ENCODE results near the gene MED19. TPM values are rescaled to one million over a fixed set of nuclear protein-coding genes. Genes with fewer than 3 reads are reported as not detected.
A peak's percentile ranks its signal among the peaks of the same experiment; 100 is the strongest.
"Not testable (repeated sequence)": the region's sequence is repeated elsewhere in the genome, so short reads cannot be mapped to it uniquely, and the experiment has no call there.

The MED19 gene
- 9.9 TPM for total RNA-seq
- long read RNA-seq, transcript MED19-202 (5 exons, 1,203 nt): major isoform, 18 of 25 reads
- long read RNA-seq, partial matches to known transcripts: 5 of 25 reads
- long read RNA-seq, other reads (novel, unspliced or antisense): 0 of 25 reads

DNA sequence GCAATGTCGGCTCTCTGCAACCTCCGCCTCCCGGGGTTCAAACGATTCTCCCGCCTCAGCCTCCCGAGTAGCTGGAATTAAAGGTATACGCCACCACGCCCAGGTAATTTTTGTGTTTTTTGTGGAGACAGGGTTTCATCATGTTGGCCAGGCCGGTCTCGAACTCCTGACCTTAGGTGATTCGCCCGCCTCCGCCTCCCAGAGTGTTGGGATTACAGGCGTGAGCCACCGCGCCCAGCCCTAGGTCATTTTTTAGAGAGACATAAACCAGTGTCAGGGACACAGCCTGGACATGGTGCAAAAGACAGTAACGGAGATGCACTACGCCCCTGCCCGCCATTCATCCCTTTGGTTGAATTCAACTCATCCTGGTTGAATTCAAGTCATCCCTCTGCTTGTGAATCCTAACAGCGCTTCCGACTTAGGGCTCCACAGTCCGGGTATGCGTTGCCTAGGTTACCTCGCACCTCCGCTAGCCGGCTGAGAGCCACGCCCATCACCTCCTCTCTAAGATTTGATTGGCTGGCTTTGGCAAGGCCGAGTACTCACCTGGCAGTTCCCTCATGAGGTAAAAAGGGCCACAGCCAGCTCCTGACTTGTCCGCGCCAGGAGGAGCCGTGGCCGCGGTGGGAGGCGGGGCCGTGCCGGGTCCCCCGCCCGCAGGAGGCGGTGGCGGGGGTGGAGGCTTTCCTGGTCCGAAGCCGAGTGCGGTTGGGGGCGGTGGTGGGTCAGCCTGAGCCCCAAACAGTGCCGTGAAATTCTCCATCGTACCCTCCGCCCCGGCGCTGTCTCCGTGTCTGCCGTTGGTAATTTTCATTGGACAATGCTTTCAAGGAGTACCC, at the start of gene MED19:
Gene MED19, minus strand, starts transcription at position 802 of the 842 bp plus-strand sequence. Its CDS starts 36 bp downstream, at position 766.
- intact Hi-C loops (cut with DNase I): loop anchor here (2.0 to 5.0 kb wide), 3 partner anchors 29 to 143 kb away; partner anchors contain the start of genes SELENOH and ZDHHC5

DNA sequence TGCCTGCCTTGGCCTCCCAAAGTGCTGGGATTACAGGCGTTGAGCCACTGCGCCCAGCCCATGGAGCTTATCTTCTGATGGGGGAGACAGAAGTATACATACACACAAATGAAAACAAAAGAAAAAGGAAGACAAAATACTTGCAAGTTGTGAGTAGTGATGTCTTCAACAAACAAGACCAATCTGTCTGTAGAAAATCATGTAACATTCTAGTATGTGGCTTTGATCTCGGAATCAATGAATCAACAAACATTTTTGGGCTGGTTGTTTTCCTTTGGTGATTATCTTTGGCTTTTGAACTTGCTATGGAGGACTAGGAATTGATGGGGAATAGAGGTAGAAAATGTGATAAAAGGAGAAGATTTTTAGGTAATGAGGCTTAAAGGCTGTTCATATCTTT, 46.2 kb upstream of the MED19 start:
- DNase-seq (ENCODE audit: low spot score): no peak
- intact Hi-C loops (cut with DNase I): no loop called here

More for the DNA sequence above, at the start of gene MED19:
- DNase-seq (ENCODE audit: low spot score): no peak

DNA sequence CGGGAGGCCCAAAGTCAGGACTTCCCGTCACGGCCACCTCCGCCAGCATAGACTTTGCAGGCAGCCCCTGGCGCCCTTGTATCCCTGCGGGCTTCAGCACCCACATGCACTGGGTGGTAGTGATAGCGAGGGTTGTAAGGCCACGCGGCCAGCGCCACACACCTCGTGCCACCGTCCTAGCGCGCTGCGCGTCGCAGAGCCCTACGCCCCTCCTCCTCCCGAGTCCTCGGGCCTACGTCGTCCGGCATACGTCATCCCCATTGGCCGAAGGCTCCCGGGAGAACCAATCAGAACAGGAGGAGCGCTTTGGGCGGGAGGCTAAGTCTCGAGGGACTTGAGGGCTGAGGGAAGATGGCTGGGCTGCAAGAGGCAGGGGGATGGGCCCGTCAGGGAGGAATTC, 40.9 kb upstream of the MED19 start:
- intact Hi-C loops (cut with DNase I): no loop called here
- DNase-seq (ENCODE audit: low spot score): no peak

- intact Hi-C loops (cut with DNase I): no loop called here
These were observed 39.8 kb upstream of the MED19 start, which contains the start of gene BTBD18 for GRCh38 chr11:57751676-57752253. Gene BTBD18 (minus strand): TSS chr11:57751819. CDS start chr11:57751188, 631 bp downstream.

GRCh38 chr11:57751176-57751575, 39.2 kb upstream of the MED19 start:
- intact Hi-C loops (cut with DNase I): no loop called here
- no peak for DNase-seq (ENCODE audit: low spot score)

More at GRCh38 chr11:57751676-57752253, 39.8 kb upstream of the MED19 start, which contains the start of gene BTBD18:
- DNase-seq (ENCODE audit: low spot score): no peak

DNA sequence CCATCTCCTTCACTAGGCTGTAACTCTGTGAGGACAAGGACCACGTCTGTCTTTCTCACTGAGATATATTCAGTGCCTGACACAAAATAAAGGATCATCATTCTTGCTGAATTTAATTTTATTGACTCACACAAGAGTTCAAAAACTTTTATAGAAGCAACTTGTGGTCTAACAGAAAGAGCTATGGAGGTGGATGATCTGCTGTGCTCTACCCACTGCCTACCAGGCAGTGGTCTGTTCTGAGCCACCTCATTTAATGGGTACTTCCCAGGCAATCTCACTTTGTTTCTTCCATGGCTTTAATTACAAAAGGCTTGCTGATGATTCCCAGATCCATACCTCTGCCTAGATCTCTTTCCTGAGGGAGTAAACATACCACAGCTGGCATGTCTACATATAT, 34.9 kb upstream of the MED19 start:
- intact Hi-C loops (cut with DNase I): no loop called here
- no peak for DNase-seq (ENCODE audit: low spot score)

- intact Hi-C loops (cut with DNase I): no loop called here
- no peak for DNase-seq (ENCODE audit: low spot score)
These were observed 33.2 kb upstream of the MED19 start for GRCh38 chr11:57745206-57745605.

DNA sequence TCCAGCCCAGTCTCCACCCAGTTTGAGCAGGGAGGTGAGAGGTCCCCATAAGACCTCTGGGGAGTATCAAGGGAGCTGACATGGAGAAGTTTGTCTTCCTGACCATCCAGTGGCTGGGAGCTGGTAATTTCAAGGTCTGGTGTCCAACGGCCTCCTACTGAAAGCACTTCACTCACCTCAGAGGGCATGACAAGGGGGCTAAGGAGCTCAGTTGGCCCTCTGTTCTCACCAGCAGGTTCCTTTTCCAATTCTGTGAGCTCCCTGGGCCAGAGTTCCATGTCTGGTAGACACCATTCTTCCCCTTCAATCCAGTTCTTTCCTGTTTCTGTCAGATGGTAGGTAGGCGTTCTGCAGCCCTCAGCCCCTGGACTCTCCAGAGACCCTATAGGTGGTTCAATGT, 32.3 kb upstream of the MED19 start:
- intact Hi-C loops (cut with DNase I): loop anchor here (5.0 kb wide), 1 partner anchor 77 kb away; the partner anchor contains the start of gene ZDHHC5
- no peak for DNase-seq (ENCODE audit: low spot score)

DNA sequence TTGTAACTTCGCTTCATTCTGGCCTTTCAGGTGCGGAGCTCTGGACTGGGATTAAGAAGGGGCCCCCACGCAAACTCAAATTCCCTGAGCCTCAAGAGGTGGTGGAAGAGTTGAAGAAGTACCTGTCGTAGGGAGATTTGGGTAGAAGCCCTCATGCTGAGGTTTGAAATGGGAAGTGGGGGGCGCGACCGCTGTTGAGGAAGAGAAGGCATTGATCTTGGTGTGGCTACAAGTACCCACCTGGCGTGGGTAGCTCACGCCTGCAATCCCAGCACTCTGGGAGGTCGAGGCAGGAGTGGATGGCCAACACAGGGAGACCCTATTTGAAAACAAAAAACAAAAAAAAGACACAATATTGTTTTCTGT, 30.1 kb upstream of the MED19 start:
- intact Hi-C loops (cut with DNase I): loop anchor here (2.0 to 5.0 kb wide), 2 partner anchors 37 to 75 kb away; partner anchors contain the start of gene ZDHHC5
- no peak for DNase-seq (ENCODE audit: low spot score)

DNA sequence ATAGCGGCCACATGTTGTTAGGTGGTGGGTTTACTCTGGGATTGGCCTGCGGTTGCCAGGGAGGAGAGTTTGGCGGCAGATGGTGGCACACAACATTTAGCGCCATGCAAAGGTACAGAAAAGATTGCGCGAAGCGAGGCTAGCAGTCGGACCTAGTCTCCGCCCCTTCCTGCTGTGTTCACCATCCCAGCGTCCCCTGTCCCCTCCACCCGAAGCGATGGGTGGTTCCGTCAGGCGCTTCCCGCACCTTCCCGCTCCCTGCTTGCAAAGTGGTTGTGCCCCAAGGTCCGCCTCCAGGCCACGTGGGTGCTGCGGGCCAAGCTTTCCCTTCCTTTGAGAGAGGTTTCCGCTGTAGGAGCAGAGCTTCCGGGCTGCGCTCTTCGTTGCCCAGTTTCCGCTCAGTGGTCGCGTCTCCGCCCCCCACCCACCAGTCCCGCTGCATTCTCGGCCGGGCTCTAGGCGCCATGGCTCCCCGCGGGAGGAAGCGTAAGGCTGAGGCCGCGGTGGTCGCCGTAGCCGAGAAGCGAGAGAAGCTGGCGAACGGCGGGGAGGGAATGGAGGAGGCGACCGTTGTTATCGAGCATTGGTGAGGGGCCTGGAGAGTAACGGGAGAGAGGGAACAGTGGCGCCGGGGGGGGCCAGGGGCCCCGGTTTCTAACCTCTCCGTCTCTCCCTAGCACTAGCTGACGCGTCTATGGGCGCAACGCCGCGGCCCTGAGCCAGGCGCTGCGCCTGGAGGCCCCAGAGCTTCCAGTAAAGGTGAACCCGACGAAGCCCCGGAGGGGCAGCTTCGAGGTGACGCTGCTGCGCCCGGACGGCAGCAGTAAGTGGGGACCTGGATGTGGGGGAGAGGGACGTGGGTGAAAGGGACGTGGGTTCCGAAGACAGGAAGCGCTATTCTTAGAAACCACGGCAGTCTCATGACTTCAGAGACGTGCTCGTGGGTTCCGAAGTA, 29.4 kb upstream of the MED19 start, which contains the start of gene SELENOH:
Gene SELENOH, plus strand, starts transcription at position 360 of the 955 bp plus-strand sequence. Its CDS starts 105 bp downstream, at position 465.
- intact Hi-C loops (cut with DNase I): loop anchor here (2.0 to 5.0 kb wide), 3 partner anchors 29 to 74 kb away; partner anchors contain the start of genes MED19, TMX2 and ZDHHC5

DNA sequence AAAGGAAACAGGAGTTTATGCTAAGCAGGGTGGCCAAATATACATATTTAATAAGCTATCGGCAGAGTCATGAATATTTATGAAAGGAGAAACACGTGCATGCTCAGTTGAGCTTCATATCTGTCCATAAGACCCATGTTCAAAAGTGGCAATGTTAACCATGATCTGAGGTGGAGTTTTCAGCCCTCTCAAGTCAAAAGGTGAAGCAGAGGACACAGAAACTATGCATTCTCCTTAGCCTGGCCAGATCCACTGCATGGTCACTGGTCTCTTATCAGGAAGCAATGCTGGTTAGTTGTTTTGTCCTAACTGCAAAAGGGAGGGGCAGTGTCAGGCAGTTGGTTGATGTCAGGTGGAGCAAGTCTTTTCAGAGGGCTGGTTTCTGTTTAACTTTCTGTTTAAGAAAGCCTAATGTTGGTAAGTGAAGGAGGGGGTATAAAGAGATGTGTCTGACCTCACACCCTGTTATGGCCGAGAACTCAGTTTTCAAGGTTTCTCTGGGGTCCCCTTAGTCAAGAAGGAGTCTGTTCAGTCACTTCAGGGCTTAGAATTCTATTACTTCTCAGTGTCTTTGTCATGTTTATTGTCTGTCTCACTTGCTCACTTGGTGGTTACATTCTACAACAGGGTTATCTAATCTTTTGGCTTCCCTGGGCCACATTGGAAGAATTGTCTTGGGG, 23.7 kb upstream of the MED19 start:
- intact Hi-C loops (cut with DNase I): no loop called here
- DNase-seq (ENCODE audit: low spot score): no peak

More for the DNA sequence above, 29.4 kb upstream of the MED19 start, which contains the start of gene SELENOH:
- DNase-seq (ENCODE audit: low spot score): peak; percentile 97

- no peak for DNase-seq (ENCODE audit: low spot score)
- intact Hi-C loops (cut with DNase I): no loop called here
These were observed 20.6 kb upstream of the MED19 start for GRCh38 chr11:57732661-57733060.

DNA sequence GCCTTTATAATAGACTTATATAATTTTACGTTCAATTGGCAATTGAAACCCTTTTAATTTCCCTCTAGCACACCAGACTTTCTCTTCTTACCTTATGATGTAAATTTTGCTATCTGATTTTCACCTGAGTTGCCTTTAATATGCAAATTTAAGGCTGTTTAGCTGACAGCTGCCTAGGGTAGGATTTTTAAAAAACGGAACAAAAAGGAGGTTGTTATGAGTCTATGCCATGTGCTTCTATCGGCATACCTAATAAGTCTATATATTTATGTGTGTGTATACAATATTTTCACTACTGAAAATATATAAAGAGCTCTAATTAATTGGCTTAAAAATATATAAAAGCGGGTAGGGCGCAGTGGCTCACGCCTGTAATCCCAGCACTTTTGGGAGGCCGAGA, 17.5 kb upstream of the MED19 start:
- no peak for DNase-seq (ENCODE audit: low spot score)
- intact Hi-C loops (cut with DNase I): no loop called here

- no peak for DNase-seq (ENCODE audit: low spot score)
- intact Hi-C loops (cut with DNase I): no loop called here
These were observed 16.8 kb upstream of the MED19 start for GRCh38 chr11:57728829-57729228.

- intact Hi-C loops (cut with DNase I): no loop called here
- DNase-seq (ENCODE audit: low spot score): no peak
These were observed 15.2 kb upstream of the MED19 start for GRCh38 chr11:57727185-57727584.

DNA sequence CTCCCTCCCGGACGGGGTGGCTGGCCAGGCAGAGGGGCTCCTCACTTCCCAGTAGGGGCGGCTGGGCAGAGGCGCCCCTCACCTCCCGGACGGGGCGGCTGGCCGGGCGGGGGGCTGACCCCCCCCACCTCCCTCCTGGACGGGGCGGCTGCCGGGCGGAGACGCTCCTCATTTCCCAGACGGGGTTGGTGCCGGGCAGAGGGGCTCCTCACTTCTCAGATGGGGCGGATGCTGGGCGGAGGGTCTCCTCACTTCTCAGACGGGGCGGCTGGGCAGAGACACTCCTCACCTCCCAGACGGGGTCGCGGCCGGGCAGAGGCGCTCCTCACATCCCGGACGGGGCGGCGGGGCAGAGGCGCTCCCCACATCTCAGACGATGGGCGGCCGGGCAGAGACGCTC, 4.7 kb upstream of the MED19 start:
- intact Hi-C loops (cut with DNase I): not testable (repeated sequence)

DNA sequence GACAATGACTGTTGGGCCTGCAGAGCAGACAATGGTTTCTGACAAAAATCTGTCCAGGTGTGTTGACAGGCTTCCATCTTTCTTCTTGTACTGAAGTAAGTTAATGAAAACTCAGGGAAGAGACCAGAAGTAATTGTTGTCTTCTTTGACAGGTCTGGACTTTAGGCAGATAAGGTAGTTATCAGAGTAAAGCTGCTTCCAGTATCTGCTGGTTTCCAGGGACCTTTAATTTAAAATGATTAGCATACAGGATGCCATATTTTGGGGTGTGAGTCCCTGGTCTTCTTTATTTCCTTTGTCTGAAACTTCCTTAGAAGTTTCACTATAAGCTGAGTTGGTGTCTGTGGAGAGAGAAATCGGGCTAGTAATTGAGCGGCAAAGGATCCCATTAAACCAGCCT, 1.8 kb upstream of the MED19 start:
- DNase-seq (ENCODE audit: low spot score): no peak
- intact Hi-C loops (cut with DNase I): loop anchor here (2.0 to 5.0 kb wide), 2 partner anchors 27 to 47 kb away; partner anchors contain the start of genes SELENOH and ZDHHC5

More for the DNA sequence above, 4.7 kb upstream of the MED19 start:
- not testable (repeated sequence) for DNase-seq (ENCODE audit: low spot score)

Data from cardiac septum (tissue), 1 donor.